ENCODE data around the gene MRPL4.
A peak's percentile ranks its signal among the peaks of the same experiment; 100 is the strongest.
"Not testable (repeated sequence)": the region's sequence is repeated elsewhere in the genome, so short reads cannot be mapped to it uniquely, and the experiment has no call there.

MRPL4 gene

DNA sequence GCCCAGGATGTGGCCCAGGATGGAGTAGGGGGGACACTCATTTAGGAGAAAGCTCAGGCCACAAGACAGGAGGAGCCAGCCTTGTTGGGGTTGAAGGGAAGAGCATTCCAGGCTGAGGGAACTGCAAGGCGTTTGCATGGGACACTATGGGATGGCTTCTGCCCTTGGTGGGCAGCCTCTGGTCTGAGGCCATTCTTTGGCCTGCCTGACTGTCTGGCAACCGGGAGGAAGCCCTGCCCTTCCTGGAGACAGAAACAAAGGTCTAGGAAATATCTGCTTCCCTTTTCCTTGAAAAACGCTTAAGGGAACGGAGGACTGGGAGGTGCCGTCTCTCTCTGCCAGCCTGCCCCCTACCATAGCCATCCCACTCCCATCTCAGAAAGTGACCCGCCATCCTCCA, 16.1 kb downstream of the MRPL4 start:
- DNase-seq, result no peak

DNA sequence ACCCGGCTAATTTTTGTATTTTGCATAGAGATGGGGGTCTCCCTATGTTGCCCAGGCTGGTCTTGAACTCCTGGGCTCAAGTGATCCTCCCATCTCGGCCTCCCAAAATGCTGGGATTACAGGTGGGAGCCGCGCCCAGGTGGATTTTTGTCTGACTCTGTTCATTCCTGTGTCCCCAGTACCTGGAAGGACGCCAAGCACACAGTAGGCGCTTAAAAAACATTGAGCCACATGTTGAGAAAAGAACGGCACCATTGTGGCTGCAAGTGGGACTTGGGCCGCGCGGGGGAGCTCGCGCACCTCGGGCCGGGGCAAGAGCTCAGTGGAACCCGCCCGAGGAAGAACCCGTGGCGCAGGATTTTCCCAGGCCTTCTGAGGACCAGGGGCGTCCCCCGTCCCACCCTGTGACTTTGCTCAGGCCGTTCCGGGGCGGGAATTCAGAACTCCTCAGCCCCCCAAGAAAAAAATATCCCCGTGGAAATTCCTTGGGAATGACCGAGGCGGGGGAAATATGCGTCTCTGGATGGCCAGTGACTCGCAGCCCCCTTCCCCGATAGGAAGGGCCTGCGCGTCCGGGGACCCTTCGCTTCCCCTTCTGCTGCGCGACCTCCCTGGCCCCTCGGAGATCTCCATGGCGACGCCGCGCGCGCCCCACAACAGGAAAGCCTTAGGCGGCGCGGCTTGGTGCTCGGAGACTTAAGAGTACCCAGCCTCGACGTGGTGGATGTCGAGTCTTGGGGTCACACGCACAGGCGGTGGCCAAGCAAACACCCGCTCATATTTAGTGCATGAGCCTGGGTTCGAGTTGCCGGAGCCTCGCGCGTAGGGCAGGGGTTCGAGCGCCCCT, 17.5 kb downstream of the MRPL4 start:
- peak; percentile 12 for DNase-seq

DNA sequence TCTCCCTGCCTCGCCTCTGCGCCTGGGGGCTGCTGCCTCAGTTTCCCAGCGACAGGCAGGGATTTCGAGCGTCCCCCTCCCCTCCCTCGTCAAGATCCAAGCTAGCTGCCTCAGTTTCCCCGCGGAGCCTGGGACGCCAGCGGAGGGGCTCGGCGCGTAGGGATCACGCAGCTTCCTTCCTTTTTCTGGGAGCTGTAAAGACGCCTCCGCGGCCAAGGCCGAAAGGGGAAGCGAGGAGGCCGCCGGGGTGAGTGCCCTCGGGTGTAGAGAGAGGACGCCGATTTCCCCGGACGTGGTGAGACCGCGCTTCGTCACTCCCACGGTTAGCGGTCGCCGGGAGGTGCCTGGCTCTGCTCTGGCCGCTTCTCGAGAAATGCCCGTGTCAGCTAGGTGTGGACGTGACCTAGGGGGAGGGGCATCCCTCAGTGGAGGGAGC, 18.2 kb downstream of the MRPL4 start:
- DNase-seq, result no peak

DNA sequence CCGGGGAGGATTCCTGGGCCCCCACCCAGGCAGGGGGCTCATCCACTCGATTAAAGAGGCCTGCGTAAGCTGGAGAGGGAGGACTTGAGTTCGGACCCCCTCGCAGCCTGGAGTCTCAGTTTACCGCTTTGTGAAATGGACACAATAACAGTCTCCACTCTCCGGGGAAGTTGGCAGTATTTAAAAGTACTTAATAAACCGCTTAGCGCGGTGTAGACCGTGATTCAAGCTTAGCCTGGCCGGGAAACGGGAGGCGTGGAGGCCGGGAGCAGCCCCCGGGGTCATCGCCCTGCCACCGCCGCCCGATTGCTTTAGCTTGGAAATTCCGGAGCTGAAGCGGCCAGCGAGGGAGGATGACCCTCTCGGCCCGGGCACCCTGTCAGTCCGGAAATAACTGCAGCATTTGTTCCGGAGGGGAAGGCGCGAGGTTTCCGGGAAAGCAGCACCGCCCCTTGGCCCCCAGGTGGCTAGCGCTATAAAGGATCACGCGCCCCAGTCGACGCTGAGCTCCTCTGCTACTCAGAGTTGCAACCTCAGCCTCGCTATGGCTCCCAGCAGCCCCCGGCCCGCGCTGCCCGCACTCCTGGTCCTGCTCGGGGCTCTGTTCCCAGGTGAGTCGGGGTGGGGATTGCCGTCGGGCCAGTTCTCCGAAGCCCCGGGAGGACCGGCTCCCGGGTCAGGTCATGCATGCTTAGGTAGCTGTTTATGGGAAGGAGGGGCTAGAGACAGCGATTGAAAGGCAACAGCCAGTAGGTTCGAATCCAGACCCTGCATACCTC, 18.8 kb downstream of the MRPL4 start, which contains the start of gene ICAM1:
ICAM1 (plus strand) TSS at position 505 of the 779 bp plus-strand sequence; CDS start at position 545, 40 bp downstream.
- DNase-seq, result no peak

DNA sequence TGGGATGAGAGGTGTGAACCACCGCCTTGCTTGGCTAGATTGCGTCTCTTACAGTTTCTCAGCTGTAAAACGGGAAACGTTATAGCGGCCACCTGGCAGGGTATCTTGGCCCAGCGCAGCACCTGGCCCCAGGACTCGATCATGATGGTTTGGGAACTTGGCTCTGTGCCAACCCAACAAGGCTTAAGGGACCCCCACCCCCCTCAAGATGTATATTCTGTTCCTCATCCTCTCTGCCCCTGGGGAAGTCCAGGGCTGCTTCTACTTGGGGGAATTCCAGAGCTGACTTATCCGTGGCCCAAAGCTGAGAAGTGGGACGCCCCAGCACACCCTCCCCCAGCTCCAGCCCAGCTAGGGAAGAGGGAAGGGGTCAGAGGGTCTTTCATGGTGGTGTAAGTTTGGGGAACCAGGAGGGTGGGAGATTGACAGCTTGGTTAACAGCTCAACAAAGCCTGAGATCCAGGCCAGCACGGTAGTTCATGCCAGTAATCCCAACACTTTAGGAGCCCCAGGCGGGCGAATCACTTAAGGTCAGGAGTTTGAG, 19.6 kb downstream of the MRPL4 start:
- no peak for DNase-seq

DNA sequence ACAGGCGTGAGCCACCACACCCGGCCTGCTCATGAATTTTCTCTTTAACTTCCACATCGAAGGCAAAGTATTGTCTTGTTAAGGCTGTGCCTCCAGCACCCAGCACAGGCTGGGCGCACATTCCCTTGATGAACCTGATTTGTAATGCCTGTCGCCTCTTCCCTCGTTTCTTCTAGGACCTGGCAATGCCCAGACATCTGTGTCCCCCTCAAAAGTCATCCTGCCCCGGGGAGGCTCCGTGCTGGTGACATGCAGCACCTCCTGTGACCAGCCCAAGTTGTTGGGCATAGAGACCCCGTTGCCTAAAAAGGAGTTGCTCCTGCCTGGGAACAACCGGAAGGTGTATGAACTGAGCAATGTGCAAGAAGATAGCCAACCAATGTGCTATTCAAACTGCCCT, 22.6 kb downstream of the MRPL4 start:
- no peak for DNase-seq

DNA sequence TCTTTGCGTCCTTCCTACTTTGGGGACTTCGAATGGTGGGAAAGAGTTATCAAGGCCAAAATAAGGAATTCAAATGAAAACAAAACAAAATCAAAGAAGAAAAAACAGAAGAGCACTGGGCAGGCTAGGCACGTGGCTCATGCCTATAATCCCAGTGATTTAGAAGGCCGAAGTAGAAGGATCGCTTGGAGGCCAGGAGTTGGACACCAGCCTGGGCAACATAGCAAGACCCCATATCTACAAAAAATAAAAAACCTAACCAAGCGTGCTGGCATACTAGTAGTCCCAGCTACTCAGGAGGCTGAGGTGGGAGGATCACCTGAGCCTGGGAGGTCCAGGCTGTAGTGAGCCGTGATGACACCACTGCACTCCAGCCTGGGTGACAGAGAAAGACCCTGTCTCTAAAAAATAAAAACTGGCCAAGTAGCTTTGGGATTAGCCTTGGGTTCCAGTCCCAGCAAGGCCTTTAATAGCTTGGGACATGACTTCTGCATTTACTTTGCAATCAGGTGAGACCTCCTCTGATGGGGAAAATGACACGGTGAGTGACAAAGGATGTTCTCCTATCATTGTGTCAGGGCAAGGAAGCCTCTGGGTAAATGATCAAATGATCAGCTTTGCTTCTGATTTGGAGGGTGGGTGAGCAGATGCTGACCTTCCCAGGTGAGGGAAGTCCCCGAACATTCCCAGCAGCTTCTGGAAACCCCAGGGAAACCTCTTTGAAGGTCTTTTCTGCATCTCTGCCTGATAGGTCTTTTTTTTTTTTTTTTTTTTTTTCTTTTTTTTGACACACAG, 26.0 kb downstream of the MRPL4 start:
- no peak for DNase-seq

DNA sequence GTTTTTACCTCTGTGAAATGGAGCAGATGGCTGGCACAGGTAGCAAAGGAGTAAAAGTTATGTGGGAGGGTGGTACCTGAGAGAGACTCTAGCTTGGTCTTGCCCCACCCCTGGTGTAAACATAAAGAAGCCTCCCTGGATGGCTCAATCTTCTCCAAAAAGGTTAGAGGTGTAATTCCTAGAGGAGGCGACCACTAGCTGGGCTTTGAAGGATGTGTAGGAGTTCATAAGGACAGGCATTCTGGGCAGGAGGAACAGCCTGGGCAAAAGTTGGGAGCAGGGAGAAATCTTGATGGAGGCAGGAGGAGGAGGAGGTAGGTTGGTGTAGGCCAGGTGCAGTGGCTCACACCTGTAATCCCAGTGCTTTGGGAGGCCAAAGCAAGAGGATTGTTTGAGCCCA, 26.9 kb downstream of the MRPL4 start:
- no peak for DNase-seq

DNA sequence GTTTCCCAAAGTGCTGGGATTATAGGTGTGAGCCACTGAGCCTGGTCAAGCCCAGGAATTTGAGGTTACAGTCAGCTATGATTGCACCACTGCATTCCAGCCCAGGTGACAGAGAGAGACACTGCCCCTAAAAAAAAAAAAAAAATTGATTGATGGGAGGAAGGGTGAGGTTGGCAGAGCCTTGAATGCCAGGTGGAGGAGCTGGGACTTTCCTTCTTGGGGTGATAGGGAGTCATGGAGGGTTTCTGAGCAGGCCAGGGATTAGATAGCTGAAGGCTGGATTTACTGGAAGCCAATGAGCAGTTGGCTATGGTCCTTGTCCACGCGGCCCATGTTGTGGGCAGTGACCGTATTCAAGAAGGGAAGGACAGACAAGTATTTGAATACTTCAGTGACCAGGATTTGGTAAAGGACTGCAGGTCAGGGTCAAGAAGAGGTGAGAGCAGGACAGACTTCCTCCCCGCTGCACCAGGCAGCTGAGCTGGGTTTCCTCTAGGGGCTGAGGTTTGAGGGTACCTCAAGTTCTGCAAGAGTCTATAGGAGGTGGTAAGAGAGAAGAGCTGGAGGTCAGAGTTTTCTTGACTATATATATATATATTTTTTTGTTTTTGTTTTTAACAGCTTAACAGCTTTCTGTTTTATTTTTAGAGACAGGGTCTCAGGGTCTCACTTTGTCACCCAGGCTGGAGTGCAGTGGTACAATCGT, 27.9 kb downstream of the MRPL4 start:
- no peak for DNase-seq

DNA sequence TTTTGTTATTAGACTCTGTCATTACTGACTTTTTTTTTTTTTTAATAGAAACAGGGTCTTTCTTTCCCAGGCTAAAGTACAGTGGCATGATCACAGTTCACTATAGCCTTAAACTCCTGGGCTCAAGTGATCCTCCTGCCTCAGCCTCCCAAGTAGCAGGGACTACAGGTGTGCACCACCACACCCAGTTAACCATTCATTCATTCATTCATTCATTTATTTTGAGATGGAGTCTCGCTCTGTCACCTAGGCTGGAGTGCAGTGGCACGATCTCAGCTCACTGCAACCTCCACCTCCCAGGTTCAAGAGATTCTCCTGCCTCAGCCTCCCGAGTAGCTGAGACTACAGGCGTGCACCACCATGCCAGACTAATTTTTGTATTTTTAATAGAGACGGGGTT, 30.0 kb downstream of the MRPL4 start:
- DNase-seq, result not testable (repeated sequence)

DNA sequence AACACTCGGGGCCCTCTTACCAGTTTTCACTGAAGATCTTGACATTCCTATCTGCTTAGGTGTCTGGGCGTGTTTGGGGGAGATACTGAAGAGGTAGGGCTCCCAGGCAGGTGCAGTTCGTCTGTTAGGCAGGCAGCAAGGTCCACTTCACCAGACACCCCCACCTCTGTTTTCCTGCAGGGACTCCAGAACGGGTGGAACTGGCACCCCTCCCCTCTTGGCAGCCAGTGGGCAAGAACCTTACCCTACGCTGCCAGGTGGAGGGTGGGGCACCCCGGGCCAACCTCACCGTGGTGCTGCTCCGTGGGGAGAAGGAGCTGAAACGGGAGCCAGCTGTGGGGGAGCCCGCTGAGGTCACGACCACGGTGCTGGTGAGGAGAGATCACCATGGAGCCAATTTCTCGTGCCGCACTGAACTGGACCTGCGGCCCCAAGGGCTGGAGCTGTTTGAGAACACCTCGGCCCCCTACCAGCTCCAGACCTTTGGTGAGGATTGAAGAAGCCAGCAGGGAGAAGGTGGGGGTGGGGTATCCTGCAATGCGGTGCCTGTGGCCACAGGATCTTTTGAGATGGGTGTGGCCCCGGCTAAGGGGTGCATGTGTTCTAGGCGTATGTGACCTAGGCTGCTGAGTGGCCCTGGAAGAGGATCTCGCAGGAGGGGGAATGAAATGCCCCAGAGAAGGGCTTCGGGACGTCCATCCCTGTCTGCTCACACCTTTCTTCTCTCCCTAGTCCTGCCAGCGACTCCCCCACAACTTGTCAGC, 31.5 kb downstream of the MRPL4 start:
- DNase-seq, result no peak

DNA sequence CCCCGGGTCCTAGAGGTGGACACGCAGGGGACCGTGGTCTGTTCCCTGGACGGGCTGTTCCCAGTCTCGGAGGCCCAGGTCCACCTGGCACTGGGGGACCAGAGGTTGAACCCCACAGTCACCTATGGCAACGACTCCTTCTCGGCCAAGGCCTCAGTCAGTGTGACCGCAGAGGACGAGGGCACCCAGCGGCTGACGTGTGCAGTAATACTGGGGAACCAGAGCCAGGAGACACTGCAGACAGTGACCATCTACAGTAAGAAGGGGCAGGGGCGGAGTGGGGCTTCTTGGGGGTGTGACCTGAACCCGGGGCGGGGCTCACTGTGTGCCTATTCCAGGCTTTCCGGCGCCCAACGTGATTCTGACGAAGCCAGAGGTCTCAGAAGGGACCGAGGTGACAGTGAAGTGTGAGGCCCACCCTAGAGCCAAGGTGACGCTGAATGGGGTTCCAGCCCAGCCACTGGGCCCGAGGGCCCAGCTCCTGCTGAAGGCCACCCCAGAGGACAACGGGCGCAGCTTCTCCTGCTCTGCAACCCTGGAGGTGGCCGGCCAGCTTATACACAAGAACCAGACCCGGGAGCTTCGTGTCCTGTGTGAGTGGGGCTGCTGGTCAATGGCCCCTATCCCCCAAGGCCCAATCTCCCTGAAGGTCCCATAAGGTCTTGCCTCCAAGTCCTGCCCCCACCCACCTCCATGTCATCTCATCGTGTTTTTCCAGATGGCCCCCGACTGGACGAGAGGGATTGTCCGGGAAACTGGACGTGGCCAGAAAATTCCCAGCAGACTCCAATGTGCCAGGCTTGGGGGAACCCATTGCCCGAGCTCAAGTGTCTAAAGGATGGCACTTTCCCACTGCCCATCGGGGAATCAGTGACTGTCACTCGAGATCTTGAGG, 32.3 kb downstream of the MRPL4 start:
- DNase-seq, result no peak

DNA sequence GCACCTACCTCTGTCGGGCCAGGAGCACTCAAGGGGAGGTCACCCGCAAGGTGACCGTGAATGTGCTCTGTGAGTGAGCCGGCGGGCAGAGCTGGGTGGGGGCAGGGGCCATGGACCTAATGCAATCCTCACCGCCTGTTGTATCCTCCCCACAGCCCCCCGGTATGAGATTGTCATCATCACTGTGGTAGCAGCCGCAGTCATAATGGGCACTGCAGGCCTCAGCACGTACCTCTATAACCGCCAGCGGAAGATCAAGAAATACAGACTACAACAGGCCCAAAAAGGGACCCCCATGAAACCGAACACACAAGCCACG, 32.9 kb downstream of the MRPL4 start:
- DNase-seq, result no peak

DNA sequence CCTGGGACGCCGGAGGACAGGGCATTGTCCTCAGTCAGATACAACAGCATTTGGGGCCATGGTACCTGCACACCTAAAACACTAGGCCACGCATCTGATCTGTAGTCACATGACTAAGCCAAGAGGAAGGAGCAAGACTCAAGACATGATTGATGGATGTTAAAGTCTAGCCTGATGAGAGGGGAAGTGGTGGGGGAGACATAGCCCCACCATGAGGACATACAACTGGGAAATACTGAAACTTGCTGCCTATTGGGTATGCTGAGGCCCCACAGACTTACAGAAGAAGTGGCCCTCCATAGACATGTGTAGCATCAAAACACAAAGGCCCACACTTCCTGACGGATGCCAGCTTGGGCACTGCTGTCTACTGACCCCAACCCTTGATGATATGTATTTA, 33.4 kb downstream of the MRPL4 start:
- DNase-seq, result no peak

DNA sequence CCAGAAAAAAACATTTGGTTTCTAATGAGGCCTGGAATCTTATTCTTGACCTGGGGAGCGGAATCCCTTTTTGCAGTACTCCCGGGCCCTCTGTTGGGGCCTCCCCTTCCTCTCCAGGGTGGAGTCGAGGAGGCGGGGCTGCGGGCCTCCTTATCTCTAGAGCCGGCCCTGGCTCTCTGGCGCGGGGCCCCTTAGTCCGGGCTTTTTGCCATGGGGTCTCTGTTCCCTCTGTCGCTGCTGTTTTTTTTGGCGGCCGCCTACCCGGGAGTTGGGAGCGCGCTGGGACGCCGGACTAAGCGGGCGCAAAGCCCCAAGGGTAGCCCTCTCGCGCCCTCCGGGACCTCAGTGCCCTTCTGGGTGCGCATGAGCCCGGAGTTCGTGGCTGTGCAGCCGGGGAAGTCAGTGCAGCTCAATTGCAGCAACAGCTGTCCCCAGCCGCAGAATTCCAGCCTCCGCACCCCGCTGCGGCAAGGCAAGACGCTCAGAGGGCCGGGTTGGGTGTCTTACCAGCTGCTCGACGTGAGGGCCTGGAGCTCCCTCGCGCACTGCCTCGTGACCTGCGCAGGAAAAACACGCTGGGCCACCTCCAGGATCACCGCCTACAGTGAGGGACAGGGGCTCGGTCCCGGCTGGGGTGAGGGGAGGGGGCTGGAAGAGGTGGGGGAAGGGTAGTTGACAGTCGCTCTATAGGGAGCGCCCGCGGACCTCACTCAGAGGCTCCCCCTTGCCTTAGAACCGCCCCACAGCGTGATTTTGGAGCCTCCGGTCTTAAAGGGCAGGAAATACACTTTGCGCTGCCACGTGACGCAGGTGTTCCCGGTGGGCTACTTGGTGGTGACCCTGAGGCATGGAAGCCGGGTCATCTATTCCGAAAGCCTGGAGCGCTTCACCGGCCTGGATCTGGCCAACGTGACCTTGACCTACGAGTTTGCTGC, 35.1 kb downstream of the MRPL4 start, which contains the start of gene ICAM4:
ICAM4 (plus strand) TSS at position 153 of the 935 bp plus-strand sequence; CDS start at position 211, 58 bp downstream.
- no peak for DNase-seq

DNA sequence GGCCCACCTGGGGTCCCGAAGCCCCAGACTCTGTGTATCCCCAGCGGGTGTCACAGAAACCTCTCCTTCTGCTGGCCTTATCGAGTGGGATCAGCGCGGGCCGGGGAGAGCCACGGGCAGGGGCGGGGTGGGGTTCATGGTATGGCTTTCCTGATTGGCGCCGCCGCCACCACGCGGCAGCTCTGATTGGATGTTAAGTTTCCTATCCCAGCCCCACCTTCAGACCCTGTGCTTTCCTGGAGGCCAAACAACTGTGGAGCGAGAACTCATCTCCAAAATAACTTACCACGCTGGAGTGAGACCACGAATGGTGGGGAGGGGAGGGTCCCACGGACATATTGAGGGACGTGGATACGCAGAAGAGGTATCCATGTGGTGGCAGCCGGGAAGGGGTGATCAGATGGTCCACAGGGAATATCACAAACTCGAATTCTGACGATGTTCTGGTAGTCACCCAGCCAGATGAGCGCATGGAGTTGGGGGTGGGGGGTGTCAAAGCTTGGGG, 36.7 kb downstream of the MRPL4 start:
- DNase-seq, result peak; percentile 53

DNA sequence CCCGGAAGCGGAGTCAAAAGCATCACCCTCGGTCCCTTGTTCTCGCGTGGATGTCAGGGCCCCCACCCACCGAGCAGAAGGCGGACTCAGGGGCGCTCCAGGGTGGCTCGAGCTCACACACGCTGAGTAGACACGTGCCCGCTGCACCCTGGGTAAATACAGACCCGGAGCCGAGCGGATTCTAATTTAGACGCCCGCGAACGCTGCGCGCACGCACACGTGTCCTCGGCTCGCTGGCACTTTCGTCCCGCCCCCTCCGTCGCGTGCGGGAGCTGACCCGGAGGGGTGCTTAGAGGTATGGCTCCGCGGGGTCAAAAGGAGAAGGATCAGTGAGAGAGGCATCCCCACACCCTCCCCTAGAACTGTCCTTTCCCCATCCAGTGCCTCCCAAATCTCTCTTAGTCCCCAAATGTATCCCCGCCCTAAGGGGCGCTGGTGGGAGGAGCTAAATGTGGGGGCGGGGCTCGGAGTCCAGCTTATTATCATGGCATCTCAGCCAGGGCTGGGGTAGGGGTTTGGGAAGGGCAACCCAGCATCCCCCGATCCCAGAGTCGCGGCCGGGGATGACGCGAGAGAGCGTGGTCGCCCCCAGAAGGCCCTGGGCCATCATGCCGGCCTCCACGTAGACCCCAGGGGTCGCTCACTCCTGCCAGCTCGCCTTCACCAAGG, 37.3 kb downstream of the MRPL4 start:
- peak; percentile 71 for DNase-seq

DNA sequence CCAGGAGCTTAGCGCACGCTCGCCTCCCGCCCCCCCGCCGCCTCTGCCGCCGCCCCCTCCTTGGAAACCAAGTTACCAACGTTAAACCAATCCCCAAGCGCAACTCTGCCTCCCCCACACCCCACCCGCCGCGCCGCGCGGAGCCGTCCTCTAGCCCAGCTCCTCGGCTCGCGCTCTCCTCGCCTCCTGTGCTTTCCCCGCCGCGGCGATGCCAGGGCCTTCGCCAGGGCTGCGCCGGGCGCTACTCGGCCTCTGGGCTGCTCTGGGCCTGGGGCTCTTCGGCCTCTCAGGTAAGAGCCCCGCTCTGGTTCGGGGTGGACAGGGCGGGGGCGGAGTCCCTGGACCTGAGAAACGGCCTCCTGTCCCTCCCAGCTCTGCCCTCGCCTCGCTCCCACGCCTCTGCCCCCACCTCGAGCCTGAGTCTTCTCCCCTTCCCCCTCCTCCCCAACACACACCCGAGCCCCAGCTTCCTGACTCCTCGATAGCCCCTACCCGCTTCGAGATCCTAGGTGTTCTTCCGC, 37.9 kb downstream of the MRPL4 start, which contains the start of gene ICAM5:
ICAM5 (plus strand) TSS at position 117 of the 521 bp plus-strand sequence; CDS start at position 209, 92 bp downstream.
- peak; percentile 71 for DNase-seq
